ENCODE data around the gene PIP5K1C.

GRCh38 chr19:3695986-3696659 lies 4.1 kb downstream of the PIP5K1C start:
- TF ChIP-seq CTCF (IDR thresholded peaks at IDR 0.05) (no peak), EP300 (IDR thresholded peaks at IDR 0.05; ENCODE audit: low read depth) (no peak), POLR2AphosphoS5 (IDR thresholded peaks at IDR 0.05) (no peak), POLR2A (IDR thresholded peaks at IDR 0.05) (no peak)
